Right cardiac atrium (tissue), 5 donors: ENCODE results near the gene TMTC1. TPM values are rescaled to one million over a fixed set of nuclear protein-coding genes. Genes with fewer than 3 reads are reported as not detected.

Source experiments
- ATAC-seq, 2 donors: fragments of 200-7000 bp; cut with Tn5 transposase; one replicate each; pipeline versions ENCODE4 v1.8.0 to v1.9.1; 2020; ENCODE audit warnings: moderate library complexity in 2 of 2, mild to moderate bottlenecking in 1 of 2
- DNase-seq, 3 donors: peaks; one replicate each; pipeline ENCODE4 v3.0.0-alpha.2; 2020
- H3K27ac ChIP-seq: one replicate; pipeline ENCODE4 v1.5.1; 2013; ENCODE audit warnings: mild to moderate bottlenecking, low read length, control low read depth, moderate library complexity
- H3K27me3 ChIP-seq: one replicate; pipeline ENCODE4 v1.6.1; 2013; ENCODE audit not compliant: control insufficient read depth, insufficient read depth
- H3K4me1 ChIP-seq: one replicate; pipeline ENCODE4 v1.6.1; 2013; ENCODE audit warnings: low read length; ENCODE audit not compliant: control insufficient read depth, insufficient read depth
- H3K4me3 ChIP-seq: one replicate; pipeline ENCODE4 v1.5.1; 2013; ENCODE audit warnings: low read length, control low read depth
- H3K9me3 ChIP-seq: one replicate; pipeline ENCODE4 v1.6.1; 2013; ENCODE audit warnings: low read length; ENCODE audit not compliant: control insufficient read depth
- WGBS: extraction: QIAGEN DNeasy Blood & Tissue Kit; methylation state at CpG from one replicate; pipeline ENCODE4 v1.1.7; 2013; 5-methylcytosine and 5-hydroxymethylcytosine counted together
- intact Hi-C, 4 donors: fragments of 100-400 bp; cut with DNase I; formaldehyde crosslinking; loops; one replicate each; pipeline versions ENCODE4 v1.11.0 to v1.14.0; 2022 to 2023
- polyA plus RNA-seq: library from polyadenylated mRNA; stranded (reverse); fragments of 200-250 nt; gene quantifications from one replicate; pipeline ENCODE4 v1.2.3, GENCODE V29; 2013
- total RNA-seq, 4 donors: library from RNA; stranded (reverse); fragmentation: NEBNext Ultra II Directional; extraction: Animal tissue kit (Norgen Biotek cat#: 25700); gene quantifications; one replicate each; pipeline ENCODE4 v1.2.1, GENCODE V29; 2021
- donor health status: healthy with polysubstance abuse.
- donor health status: DM: no; HTN: yes; CAD: no.
- donor health status: DM: no; HTN: no; CAD: no.
- donor health status: DM: no; HTN: yes; CAD: no; lungs with severe emphysema.
- donor health status: DM: yes; HTN: yes; CAD: no.

The TMTC1 gene
- total and polyA plus RNA-seq, 5 donors = 17.9 to 57.8 (median 52.5) TPM

DNA sequence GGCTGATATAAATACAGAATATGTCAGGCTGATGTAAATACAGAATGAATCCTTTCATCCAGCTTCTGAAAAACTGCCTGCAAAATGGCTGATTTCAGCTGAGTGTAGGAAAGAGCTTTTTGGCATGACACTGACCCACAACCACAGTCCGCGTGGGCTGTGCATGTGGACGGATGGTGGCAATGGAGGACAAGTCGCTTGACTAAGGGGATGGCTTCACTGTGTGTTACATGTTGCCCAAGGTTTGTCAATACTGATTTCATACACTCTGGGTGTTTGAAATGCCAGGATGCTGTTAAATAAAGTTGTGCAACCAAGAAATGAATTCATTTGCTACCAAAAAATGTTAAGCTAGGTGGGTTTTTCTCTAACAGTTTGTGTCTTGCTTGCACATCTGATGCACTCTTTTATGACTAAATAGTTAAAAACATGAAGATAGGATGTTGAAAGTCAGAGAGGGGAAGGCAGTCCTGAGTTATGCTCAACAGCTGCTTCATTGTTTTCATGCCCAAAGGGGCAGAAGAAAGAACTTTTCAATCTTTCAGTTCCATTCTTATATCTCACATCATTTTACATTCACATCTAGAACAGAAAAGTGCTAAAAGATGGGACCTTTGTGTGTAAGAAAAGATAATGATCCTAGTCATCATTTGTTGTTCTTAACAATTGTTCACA lies 249.8 kb downstream of the TMTC1 start:
- no peaks in the 10 kb centered on the region for H3K9me3 ChIP-seq
- no peak overlapping the region for H3K4me3 ChIP-seq
- ATAC-seq (no peak), DNase-seq (no peak)
- 39% methylated on average over 4 of the region's 4 CpGs for WGBS
- H3K4me1 ChIP-seq = no peaks in the 10 kb centered on the region
- H3K27me3 ChIP-seq = no peaks in the 10 kb centered on the region
- intact Hi-C loops = no loop called here
- no peak overlapping the region for H3K27ac ChIP-seq

DNA sequence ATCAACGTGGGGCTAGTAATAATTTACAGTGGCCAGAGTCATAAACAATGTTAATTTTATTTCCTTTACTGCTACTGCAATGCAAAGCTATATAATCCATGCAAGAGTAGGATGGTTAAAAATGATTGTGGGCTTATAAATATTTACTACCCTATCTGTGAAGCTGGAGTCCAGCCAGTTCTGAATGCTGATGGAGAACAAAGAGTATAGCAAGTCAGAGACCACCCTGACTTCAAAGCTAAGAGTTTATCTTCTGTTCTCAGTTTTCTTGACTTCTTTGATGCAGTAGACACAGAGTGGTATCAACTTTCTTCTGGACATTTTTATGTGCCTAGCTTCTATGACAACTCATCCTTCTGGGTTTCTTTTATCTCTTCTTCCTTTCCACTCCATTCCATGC lies 252.3 kb downstream of the TMTC1 start:
- Histone ChIP-seq H3K9me3 (no peaks in the 10 kb centered on the region), H3K4me1 (no peaks in the 10 kb centered on the region), H3K27me3 (no peaks in the 10 kb centered on the region), H3K27ac (no peak overlapping the region), H3K4me3 (no peak overlapping the region)
- ATAC-seq = no peak
- no peak for DNase-seq
- intact Hi-C loops = no loop called here
- WGBS = 73% methylated on average over 1 of the region's 1 CpG

DNA sequence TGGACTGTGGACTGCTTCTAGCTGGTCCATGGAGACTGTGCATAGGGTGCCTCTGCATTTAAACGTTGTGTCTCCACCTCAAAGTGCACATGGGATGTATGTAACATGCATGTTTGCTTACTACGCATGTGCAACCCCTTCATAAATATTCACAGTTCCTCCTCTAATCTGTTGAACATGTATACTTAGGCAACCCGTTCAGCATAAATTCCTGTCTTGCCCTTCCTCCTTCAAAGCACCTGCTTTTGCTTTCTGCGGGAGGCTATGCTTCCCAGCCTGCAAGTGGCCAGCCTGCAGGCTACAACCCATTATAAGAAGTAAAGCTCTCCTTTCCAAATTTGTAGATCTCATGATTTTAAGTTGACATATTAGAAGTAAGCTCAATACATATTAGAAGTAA lies 253.3 kb downstream of the TMTC1 start:
- WGBS = 93% methylated on average over 4 of the region's 4 CpGs
- Histone ChIP-seq H3K27me3 (no peaks in the 10 kb centered on the region), H3K27ac (no peak overlapping the region), H3K9me3 (no peaks in the 10 kb centered on the region), H3K4me1 (no peaks in the 10 kb centered on the region), H3K4me3 (no peak overlapping the region)
- ATAC-seq (no peak), DNase-seq (no peak)
- intact Hi-C loops = no loop called here

DNA sequence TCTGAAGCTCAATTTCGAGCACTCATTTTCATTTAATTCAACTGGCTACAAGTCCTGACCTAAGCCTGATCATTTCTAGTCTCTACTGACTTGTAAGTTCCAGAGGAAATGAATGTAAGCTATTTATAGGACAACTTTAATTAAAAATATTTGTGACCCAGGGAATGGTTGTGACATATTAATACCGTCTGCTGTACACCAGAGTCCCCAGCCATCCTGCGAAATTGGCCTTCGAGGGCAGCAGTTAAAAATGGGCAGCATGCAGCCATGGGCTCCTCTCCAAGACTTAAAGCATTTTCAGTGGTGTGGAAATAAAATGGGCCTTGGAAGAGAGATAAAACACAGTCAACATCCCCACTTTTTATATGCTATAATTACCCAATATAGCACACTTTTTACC lies 255.6 kb downstream of the TMTC1 start:
- WGBS = 47% methylated on average over 4 of the region's 4 CpGs
- H3K27me3 ChIP-seq = no peaks in the 10 kb centered on the region
- H3K27ac ChIP-seq = no peak overlapping the region
- DNase-seq = no peak
- no peaks in the 10 kb centered on the region for H3K4me1 ChIP-seq
- intact Hi-C loops = loop anchor here in 1 of 4 donors (10.0 kb wide), 1 partner anchor 757 kb away; no protein-coding TSS in a partner anchor
- no peaks in the 10 kb centered on the region for H3K9me3 ChIP-seq
- no peak overlapping the region for H3K4me3 ChIP-seq
- ATAC-seq = peak in 1 of 2 donors; percentile 41

DNA sequence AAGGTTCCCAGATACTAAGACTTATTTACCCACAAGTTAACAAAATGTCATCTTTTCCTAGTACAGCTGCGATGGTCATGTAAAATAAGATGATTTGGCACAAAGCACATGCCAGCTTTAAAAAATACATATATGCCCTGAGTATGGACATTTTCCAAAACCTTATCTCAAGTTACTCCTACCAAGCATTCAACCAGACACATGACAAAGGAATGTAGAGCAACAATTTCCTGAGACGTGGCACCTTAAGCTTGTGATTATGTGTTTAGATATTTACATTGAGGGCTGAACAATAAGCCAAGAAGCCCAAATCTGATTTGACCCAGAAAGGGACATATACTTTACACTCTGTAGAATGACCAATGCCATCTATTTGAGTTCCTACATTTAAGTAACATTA lies 261.8 kb downstream of the TMTC1 start:
- WGBS = 71% methylated on average over 2 of the region's 2 CpGs
- no peak for DNase-seq
- intact Hi-C loops = loop anchor here in 1 of 4 donors (10.0 kb wide), 1 partner anchor 763 kb away; no protein-coding TSS in a partner anchor

DNA sequence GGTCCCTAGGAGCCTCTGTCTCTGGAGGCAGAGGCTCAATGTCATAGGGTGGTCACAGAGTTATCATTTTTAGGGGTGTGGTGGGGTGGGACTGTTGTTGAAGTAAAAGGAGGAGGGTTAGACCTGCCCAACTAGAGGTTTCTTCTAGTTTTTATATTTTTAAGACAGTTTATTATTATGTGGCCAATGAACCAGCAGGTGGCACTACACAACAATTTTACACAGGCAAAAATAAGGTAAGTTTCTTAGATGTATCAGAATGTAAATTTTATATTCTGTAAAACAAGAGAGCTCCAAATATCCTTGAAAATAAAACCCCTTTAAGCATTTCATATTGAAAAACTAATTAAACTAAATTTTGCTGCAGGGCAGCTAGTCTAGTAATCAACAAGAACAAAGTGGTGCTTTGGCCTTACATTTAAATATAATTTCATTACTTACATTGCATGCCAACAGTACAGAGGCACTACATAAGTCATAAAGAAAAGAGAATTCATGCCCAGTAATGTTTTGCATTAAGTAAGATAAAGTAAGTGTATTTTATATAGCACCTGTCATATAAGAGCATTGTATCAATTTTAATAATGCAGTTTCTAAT lies 264.1 kb downstream of the TMTC1 start:
- Histone ChIP-seq H3K27ac (no peak overlapping the region), H3K27me3 (no peaks in the 10 kb centered on the region), H3K4me3 (no peak overlapping the region), H3K9me3 (no peaks in the 10 kb centered on the region), H3K4me1 (no peaks in the 10 kb centered on the region)
- DNase-seq (no peak), ATAC-seq (no peak)
- intact Hi-C loops = loop anchor here in 2 of 4 donors (5.0 to 10.0 kb wide), 2 partner anchors 765 to 1288 kb away; no protein-coding TSS in a partner anchor

More for the DNA sequence above, 261.8 kb downstream of the TMTC1 start:
- ATAC-seq = no peak
- no peaks in the 10 kb centered on the region for H3K9me3 ChIP-seq
- H3K27ac ChIP-seq = no peak overlapping the region
- no peaks in the 10 kb centered on the region for H3K4me1 ChIP-seq
- H3K4me3 ChIP-seq = no peak overlapping the region
- no peaks in the 10 kb centered on the region for H3K27me3 ChIP-seq

DNA sequence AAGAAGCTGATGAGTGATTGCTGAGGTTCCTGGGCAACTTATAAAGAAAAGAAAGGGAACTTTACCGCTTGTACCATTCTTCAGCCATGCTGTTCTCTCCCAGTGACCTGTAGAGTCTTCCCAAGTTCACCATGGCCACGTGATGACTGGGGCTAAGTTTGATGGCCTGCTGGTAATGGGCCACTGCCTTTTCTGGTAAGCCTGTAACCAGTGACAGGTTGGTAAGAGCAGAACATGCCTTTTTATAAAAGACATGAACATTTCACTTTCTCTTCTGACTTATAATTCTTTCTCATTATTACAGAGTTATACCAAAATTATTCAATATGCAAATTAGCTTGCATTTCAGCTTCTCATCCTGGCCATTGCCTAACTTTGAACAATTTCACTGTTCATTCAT lies 265.3 kb downstream of the TMTC1 start:
- no peaks in the 10 kb centered on the region for H3K9me3 ChIP-seq
- DNase-seq (no peak), ATAC-seq (no peak)
- 79% methylated on average over 2 of the region's 2 CpGs for WGBS
- H3K4me1 ChIP-seq = no peaks in the 10 kb centered on the region
- H3K27ac ChIP-seq = no peak overlapping the region
- intact Hi-C loops = loop anchor here in 1 of 4 donors (5.0 kb wide), 1 partner anchor 1289 kb away; no protein-coding TSS in a partner anchor
- H3K4me3 ChIP-seq = no peak overlapping the region
- no peaks in the 10 kb centered on the region for H3K27me3 ChIP-seq

DNA sequence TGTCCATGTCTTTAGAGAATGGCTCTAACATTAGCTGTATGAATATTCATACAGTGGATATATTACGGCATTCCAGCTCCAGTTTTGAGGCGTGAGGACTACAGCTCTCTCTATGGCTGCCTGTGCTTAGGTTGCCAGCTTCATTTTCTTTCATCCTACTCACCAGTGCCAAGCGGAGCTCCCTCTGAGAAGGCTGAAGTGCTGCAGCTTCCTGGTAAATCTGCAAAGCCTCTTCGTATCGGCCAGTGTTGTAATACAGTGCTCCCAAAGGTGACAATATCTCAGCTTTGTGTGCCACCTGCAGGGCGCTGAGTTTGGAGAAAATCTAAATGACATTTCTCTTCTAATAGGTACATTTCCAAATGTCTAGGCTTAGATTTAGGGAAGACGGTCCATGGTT lies 266.5 kb downstream of the TMTC1 start:
- DNase-seq (no peak), ATAC-seq (no peak)
- no peaks in the 10 kb centered on the region for H3K4me1 ChIP-seq
- H3K9me3 ChIP-seq = no peaks in the 10 kb centered on the region
- intact Hi-C loops = loop anchor here in 1 of 4 donors (5.0 kb wide), 1 partner anchor 1290 kb away; no protein-coding TSS in a partner anchor
- WGBS = 82% methylated on average over 7 of the region's 7 CpGs
- H3K27me3 ChIP-seq = no peaks in the 10 kb centered on the region
- H3K27ac ChIP-seq = no peak overlapping the region
- H3K4me3 ChIP-seq = no peak overlapping the region

DNA sequence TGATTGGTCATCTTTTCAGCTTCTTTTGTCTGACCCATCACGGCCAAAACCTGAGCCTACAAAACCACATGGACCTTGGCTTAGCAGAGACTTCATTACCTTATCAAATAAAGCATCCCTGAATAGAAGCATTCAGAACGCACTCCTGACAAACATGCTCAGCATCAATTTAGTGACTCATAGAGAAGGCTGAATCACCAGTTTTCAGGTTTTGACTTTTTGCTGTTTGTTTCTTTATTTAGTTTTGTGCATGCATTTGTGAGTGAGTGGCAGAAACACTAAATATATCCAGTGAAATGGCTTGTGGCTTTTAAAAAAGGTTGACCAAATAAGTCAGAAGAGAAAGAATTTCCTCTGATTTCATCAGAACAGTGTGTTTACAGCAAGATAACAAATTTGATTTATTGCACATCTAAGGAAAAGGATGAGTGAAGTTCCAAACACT lies 267.3 kb downstream of the TMTC1 start:
- H3K27me3 ChIP-seq = no peaks in the 10 kb centered on the region
- WGBS = 65% methylated on average over 2 of the region's 2 CpGs
- intact Hi-C loops = loop anchor here in 1 of 4 donors (5.0 kb wide), 1 partner anchor 1291 kb away; no protein-coding TSS in a partner anchor

DNA sequence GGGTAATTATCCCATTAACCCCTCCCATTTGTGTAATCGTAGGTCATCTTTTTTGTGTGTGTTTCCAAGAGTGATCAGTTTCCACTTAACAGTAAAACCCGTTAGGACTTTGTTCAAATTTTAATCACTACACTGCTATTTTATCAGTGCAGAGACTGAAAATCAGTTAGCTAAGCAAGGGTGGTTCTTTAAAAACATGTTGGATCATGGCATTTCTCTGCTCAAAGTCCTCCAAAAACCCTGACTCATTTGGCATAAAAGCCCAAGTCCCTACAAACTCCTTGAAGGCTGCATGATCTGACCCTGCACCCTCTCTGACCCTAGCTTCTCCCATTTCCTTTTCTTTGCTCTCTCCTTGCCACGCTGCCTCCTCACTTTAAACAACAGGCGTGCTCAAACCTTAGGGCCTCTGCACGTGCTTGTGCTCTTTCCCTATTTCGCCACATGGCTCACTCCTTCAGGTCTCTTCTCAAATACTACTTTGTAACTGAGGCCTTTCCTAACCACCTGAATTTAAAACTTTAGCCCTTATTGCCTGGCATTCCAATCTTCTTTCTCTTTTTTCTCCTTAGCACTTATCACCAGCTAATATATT lies 273.1 kb downstream of the TMTC1 start:
- Histone ChIP-seq H3K9me3 (no peaks in the 10 kb centered on the region), H3K27me3 (no peaks in the 10 kb centered on the region), H3K4me1 (peaks cover 3% of the 10 kb centered on the region), H3K27ac (no peak overlapping the region), H3K4me3 (no peak overlapping the region)
- intact Hi-C loops = no loop called here
- WGBS = 75% methylated on average over 6 of the region's 6 CpGs
- no peak for ATAC-seq
- no peak for DNase-seq

More for the DNA sequence above, 267.3 kb downstream of the TMTC1 start:
- Histone ChIP-seq H3K27ac (no peak overlapping the region), H3K4me3 (no peak overlapping the region), H3K9me3 (no peaks in the 10 kb centered on the region), H3K4me1 (no peaks in the 10 kb centered on the region)
- no peak for DNase-seq
- ATAC-seq = no peak

DNA sequence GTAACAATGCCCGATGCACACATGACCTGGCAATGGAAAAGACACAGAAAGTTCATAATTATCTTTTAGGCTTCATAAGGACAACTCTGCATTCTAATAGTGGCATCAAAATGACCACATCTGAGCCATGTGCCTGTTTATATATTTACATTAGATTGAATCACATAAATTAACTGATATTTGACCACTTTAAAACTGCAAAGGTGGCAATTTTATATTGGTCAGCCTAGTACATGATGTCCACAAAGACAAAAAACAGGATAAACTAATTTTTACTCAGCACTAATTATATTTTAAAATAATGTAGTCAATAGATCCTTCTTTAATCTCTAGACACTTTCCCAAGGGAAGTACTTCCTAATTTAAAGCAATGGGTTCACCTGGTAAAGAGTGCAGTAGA lies 274.2 kb downstream of the TMTC1 start:
- Histone ChIP-seq H3K27ac (no peak overlapping the region), H3K4me1 (peaks cover 3% of the 10 kb centered on the region), H3K27me3 (no peaks in the 10 kb centered on the region), H3K9me3 (no peaks in the 10 kb centered on the region), H3K4me3 (no peak overlapping the region)
- DNase-seq (no peak), ATAC-seq (no peak)
- WGBS = 90% methylated on average over 1 of the region's 1 CpG
- intact Hi-C loops = no loop called here
